H1 (cell line): Measurements from ENCODE around the gene CCDC183. TPM values are rescaled to one million over a fixed set of nuclear protein-coding genes. Genes with fewer than 3 reads are reported as not detected.

Experiments used
- BACH1 ChIP-seq: IDR thresholded peaks from 2 replicates; pipeline ENCODE4 v1.6.1; 2012; ENCODE audit warnings: low read length, improper control_type of control experiment
- BCL11A ChIP-seq, 2 experiments: IDR thresholded peaks; one replicate each; pipeline ENCODE4 v1.6.1; 2011; ENCODE audit warnings: low read depth in 2 of 2, low read length in 2 of 2, mild to moderate bottlenecking in 2 of 2
- CREB1 ChIP-seq: IDR thresholded peaks from 2 replicates; pipeline ENCODE4 v1.6.1; 2012; ENCODE audit warnings: inconsistent platforms
- CTBP2 ChIP-seq: IDR thresholded peaks from 2 replicates; pipeline ENCODE4 v1.7.0; 2011; ENCODE audit warnings: borderline replicate concordance, mild to moderate bottlenecking, moderate library complexity, mixed read lengths, low read length; ENCODE audit not compliant: insufficient read depth, insufficient read length
- EGR1 ChIP-seq: IDR thresholded peaks from 2 replicates; pipeline ENCODE4 v1.6.1; 2011; ENCODE audit warnings: low read depth, low read length, borderline replicate concordance
- HDAC2 ChIP-seq, 2 experiments: fragments of 300-600 bp in 1 of 2; sonication (generic) in 1 of 2; IDR thresholded peaks; 2 replicates each; pipeline ENCODE4 v1.6.1; 2011 to 2012; ENCODE audit warnings: low read depth in 2 of 2, low read length in 2 of 2, mild to moderate bottlenecking in 2 of 2, moderate library complexity in 2 of 2, borderline replicate concordance in 1 of 2, inconsistent platforms in 1 of 2
- MAX ChIP-seq: IDR thresholded peaks from 2 replicates; pipeline ENCODE4 v1.6.1; 2012; ENCODE audit warnings: inconsistent platforms
- NRF1 ChIP-seq: IDR thresholded peaks from 2 replicates; pipeline ENCODE4 v1.6.1; 2011; ENCODE audit warnings: mild to moderate bottlenecking, low read depth, low read length, improper control_type of control experiment
- POLR2AphosphoS5 ChIP-seq: IDR thresholded peaks from 2 replicates; pipeline ENCODE4 v1.6.1; 2011; ENCODE audit warnings: low read depth, low read length
- RAD21 ChIP-seq, 2 experiments: IDR thresholded peaks in 1 of 2; conservative IDR thresholded peaks in 1 of 2; 2 replicates each; pipeline ENCODE4 v1.6.1; 2011; ENCODE audit warnings: low read depth in 2 of 2, low read length in 2 of 2, improper control_type of control experiment in 1 of 2, inconsistent platforms in 1 of 2, mild to moderate bottlenecking in 1 of 2, moderate library complexity in 1 of 2
- RBBP5 ChIP-seq: IDR thresholded peaks from 2 replicates; pipeline ENCODE4 v1.7.1; 2012; ENCODE audit warnings: low read depth, mild to moderate bottlenecking, inconsistent platforms, low read length, moderate library complexity, borderline replicate concordance
- SIX5 ChIP-seq: IDR thresholded peaks from 2 replicates; pipeline ENCODE4 v1.6.1; 2011; ENCODE audit warnings: mild to moderate bottlenecking, low read depth, low read length
- SUZ12 ChIP-seq: fragments of 200-600 bp; sonication (generic); IDR thresholded peaks from 2 replicates; pipeline ENCODE4 v1.6.1; 2012; ENCODE audit warnings: mild to moderate bottlenecking, inconsistent platforms, low read length, moderate library complexity, mixed read lengths
- TAF1 ChIP-seq: IDR thresholded peaks from 2 replicates; pipeline ENCODE4 v1.6.1; 2011; ENCODE audit warnings: mild to moderate bottlenecking, low read depth, low read length
- YY1 ChIP-seq: IDR thresholded peaks from 2 replicates; pipeline ENCODE4 v1.6.1; 2011; ENCODE audit warnings: low read depth, mild to moderate bottlenecking, low read length
- polyA plus RNA-seq, 7 experiments: library from polyadenylated mRNA; depleted of rRNA in 3 of 7; stranded (reverse) in 5 of 7; unstranded in 2 of 7; fragments of >200 nt in 5 of 7; fragments of 200-250 nt in 2 of 7; gene quantifications; 1 replicate in 5 of 7; 2 replicates in 1 of 7; 4 replicates in 1 of 7; pipeline versions ENCODE4 v1.2.1 to v1.2.3, GENCODE V29; 2011 to 2013; ENCODE audit warnings: missing spikeins in 2 of 7, mixed read lengths in 2 of 7
- total RNA-seq: library from RNA; stranded (reverse); fragmentation: NEBNext Ultra II Directional; extraction: Animal tissue kit (Norgen Biotek cat#: 25700); gene quantifications from 2 replicates; pipeline ENCODE4 v1.2.1, GENCODE V29; 2021

Gene CCDC183
- total and polyA plus RNA-seq, 2 of the 8 experiments (the other 6 are each of a cell fraction or from before 2014, with no cell fraction given): 0.51 to 1.6 TPM

DNA sequence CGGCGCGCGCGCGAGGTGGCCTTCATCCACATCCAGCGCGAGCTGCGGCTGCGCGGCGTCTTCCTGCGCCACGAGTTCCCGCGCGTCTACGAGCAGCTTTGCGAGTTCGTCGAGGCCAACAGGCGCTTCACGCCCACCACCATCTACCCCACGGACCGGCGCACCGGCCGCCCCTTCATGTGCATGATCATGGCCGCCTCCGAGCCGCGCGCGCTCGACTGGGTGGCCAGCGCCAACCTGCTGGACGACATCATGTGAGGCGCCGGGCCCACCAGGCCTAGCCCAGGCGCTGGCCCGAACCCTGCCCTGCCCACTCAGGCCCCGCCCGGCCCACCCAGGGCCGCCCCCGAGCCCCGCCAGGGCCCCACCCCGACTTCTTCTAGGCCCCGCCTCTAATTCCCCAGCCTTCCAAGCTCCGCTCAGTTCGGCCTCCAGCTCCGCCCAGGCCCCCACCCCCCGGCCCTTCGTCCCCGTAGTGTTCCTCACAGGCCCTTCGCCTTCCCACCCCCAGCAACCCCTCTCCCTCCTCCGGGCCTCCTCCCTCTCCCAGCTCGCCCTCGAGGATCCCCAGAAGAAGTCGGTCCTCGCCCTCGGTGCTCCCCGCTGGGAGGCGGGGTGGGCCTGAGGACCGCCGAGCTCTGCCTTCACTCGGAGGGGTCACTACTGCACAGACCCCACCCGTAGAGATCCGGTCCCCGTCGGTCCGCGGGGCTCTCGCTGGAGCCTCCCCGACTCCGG, 51.1 kb downstream of the CCDC183 start (continued):
- TF ChIP-seq BCL11A (IDR thresholded peaks at IDR 0.05; ENCODE audit: low read depth in 2 of 2, low read length in 2 of 2) (no peak), EGR1 (no peak), MAX (peak; percentile 81), NRF1 (peak; percentile 27; the same call in 1 of the 2 replicates), YY1 (peak; percentile 80), POLR2AphosphoS5 (peak; percentile 60; the same call in 1 of the 2 replicates), TAF1 (peak; percentile 51), CTBP2 (no peak), RAD21 (IDR thresholded peaks at IDR 0.05 in 1 of 2, conservative IDR thresholded peaks at IDR 0.05 in 1 of 2; ENCODE audit: low read depth in 2 of 2, low read length in 2 of 2) (no peak), CREB1 (peak; percentile 50; the same call in 1 of the 2 replicates), SIX5 (no peak), RBBP5 (no peak; the same call in 1 of the 2 replicates), BACH1 (peak; percentile 25), SUZ12 (0 out of 2 replicates have a peak, but pooled peaks have one; percentile 38), HDAC2 (IDR thresholded peaks at IDR 0.05; ENCODE audit: borderline replicate concordance in 1 of 2, low read depth in 2 of 2, low read length in 2 of 2) (no peak)
- TF ChIP-seq, all 59 proteins: peak for 13
